Endothelial cell (in vitro differentiated cells): Measurements from ENCODE around the gene RPS6KL1. TPM values are rescaled to one million over a fixed set of nuclear protein-coding genes. Genes with fewer than 3 reads are reported as not detected.
A peak's percentile ranks its signal among the peaks of the same experiment; 100 is the strongest.

Experiments used
- DNase-seq: peaks from one replicate; pipeline ENCODE4 v3.0.0; 2021; ENCODE audit warnings: low spot score
- H3K27ac Mint-ChIP-seq: one replicate; pipeline ENCODE4 v1.8.0; 2021; ENCODE audit warnings: mixed read lengths, inconsistent platforms; ENCODE audit not compliant: unreplicated experiment
- H3K27me3 Mint-ChIP-seq: one replicate; pipeline ENCODE4 v1.8.0; 2021; ENCODE audit warnings: mild to moderate bottlenecking, moderate library complexity, mixed read lengths, inconsistent platforms; ENCODE audit not compliant: unreplicated experiment
- H3K36me3 Mint-ChIP-seq: one replicate; pipeline ENCODE4 v1.8.0; 2021; ENCODE audit warnings: mild to moderate bottlenecking, low read depth, mixed read lengths, inconsistent platforms; ENCODE audit not compliant: unreplicated experiment
- H3K4me1 Mint-ChIP-seq: one replicate; pipeline ENCODE4 v1.8.0; 2021; ENCODE audit warnings: mild to moderate bottlenecking, mixed read lengths, inconsistent platforms; ENCODE audit not compliant: unreplicated experiment
- H3K4me3 Mint-ChIP-seq: one replicate; pipeline ENCODE4 v1.8.0; 2021; ENCODE audit warnings: mild to moderate bottlenecking, mixed read lengths, inconsistent platforms; ENCODE audit not compliant: unreplicated experiment
- H3K9me3 Mint-ChIP-seq: one replicate; pipeline ENCODE4 v1.8.0; 2021; ENCODE audit warnings: mixed read lengths, inconsistent platforms; ENCODE audit not compliant: unreplicated experiment
- total RNA-seq: library from RNA; stranded (reverse); fragmentation: NEBNext Ultra II Directional; extraction: Animal tissue kit (Norgen Biotek cat#: 25700); gene quantifications from one replicate; pipeline ENCODE4 v1.2.1, GENCODE V29; 2021; ENCODE audit not compliant: unreplicated experiment
- TF ChIP-seq, protein P1 (sequence below): fragments of 200-600 bp; sonication (generic); IDR thresholded peaks from one replicate; pipeline ENCODE4 v1.5.0; 2021; ENCODE audit warnings: antibody characterized with exemption; ENCODE audit not compliant: unreplicated experiment

The RPS6KL1 gene
- total RNA-seq, 1 donor from 2014 or later, result 2.3 TPM

DNA sequence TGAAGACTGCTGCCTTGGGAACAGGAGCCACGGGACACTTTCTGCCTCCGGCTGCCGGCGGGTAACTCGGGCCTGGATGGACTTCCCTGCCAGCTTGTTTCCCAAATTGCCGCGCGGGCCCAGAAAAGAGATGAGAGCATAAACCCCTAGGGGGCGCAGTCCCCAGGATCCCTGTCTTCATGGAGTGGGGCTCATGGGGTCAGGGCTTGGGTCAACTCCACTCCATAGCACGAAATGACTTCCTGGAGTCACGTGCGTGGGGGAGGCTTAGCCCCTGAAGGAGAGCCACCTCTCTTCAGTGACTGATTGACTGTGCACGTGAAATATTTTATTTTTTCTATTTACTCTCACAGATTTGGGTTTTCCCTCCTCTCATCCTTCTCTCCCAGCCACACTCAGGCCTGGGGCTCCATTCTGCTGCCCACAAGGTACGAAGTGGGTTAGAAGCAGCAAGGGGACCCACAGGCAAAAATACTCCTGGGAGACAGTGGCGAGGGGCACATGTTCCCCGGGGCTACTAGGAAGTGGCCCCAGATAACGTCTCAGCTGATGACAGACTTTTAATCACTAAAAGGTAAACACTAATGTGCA lies 22.3 kb upstream of the RPS6KL1 start:
- Mint-ChIP-seq H3K4me1 (peaks cover 3% of the 10 kb centered on the region), H3K9me3 (no peaks in the 10 kb centered on the region)

DNA sequence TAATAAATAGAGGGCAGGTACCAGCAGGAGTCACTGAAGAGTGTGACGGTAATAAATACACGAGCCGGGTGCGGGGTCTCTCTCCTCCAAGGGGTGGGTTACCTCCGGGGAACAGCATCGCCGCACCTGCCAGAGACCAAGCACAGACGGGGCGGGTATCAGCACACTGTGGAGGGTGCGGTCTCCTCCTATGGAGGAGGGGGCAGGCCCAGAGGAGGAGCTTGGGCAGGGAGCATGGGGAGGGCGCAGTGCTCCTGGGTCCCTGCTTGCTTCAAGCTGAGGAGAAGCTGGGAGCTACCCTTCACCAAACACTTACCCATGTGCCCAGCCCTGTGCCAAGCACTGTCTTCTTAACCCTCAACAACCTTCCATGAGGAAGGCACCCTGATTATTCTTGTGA lies 19.5 kb upstream of the RPS6KL1 start:
- peaks cover 3% of the 10 kb centered on the region for H3K4me1 Mint-ChIP-seq
- no peak overlapping the region for H3K4me3 Mint-ChIP-seq
- no peaks in the 10 kb centered on the region for H3K36me3 Mint-ChIP-seq
- TF ChIP-seq, protein P1, sequence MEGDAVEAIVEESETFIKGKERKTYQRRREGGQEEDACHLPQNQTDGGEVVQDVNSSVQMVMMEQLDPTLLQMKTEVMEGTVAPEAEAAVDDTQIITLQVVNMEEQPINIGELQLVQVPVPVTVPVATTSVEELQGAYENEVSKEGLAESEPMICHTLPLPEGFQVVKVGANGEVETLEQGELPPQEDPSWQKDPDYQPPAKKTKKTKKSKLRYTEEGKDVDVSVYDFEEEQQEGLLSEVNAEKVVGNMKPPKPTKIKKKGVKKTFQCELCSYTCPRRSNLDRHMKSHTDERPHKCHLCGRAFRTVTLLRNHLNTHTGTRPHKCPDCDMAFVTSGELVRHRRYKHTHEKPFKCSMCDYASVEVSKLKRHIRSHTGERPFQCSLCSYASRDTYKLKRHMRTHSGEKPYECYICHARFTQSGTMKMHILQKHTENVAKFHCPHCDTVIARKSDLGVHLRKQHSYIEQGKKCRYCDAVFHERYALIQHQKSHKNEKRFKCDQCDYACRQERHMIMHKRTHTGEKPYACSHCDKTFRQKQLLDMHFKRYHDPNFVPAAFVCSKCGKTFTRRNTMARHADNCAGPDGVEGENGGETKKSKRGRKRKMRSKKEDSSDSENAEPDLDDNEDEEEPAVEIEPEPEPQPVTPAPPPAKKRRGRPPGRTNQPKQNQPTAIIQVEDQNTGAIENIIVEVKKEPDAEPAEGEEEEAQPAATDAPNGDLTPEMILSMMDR, result no peak
- H3K9me3 Mint-ChIP-seq, result no peaks in the 10 kb centered on the region
- H3K27ac Mint-ChIP-seq, result no peak overlapping the region
- no peak for DNase-seq
- H3K27me3 Mint-ChIP-seq, result peaks cover 4% of the 10 kb centered on the region

More for the DNA sequence above, 22.3 kb upstream of the RPS6KL1 start:
- TF ChIP-seq, protein P1, result peak; percentile 76
- DNase-seq, result peak; percentile 81
- Mint-ChIP-seq H3K4me3 (no peak overlapping the region), H3K27ac (no peak overlapping the region), H3K36me3 (peaks cover 3% of the 10 kb centered on the region), H3K27me3 (peaks cover 4% of the 10 kb centered on the region)

DNA sequence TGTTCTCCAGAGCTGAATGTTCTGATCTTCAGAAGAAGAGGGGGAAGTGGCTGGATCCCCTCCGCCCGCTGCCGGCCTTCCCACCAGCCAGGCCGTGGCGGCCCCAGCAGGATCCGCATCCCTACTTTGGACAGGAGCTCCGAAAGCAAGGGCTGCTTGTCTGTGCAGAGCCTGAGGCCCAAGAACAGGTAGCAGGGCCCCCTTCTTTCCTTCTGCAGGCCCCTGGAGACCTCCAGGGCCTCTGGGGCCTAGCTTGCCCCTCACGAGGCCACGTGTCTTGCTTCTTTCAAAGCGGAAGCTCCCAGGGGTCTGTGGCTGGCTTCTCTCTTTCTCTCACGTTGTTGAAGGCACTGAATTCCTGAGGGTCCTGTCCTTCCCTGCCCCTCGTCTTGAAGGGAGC lies 19.1 kb upstream of the RPS6KL1 start:
- Mint-ChIP-seq H3K4me1 (peaks cover 3% of the 10 kb centered on the region), H3K36me3 (no peaks in the 10 kb centered on the region), H3K9me3 (no peaks in the 10 kb centered on the region), H3K4me3 (no peak overlapping the region), H3K27me3 (peaks cover 4% of the 10 kb centered on the region), H3K27ac (no peak overlapping the region)
- DNase-seq, result no peak
- TF ChIP-seq, protein P1, result no peak

DNA sequence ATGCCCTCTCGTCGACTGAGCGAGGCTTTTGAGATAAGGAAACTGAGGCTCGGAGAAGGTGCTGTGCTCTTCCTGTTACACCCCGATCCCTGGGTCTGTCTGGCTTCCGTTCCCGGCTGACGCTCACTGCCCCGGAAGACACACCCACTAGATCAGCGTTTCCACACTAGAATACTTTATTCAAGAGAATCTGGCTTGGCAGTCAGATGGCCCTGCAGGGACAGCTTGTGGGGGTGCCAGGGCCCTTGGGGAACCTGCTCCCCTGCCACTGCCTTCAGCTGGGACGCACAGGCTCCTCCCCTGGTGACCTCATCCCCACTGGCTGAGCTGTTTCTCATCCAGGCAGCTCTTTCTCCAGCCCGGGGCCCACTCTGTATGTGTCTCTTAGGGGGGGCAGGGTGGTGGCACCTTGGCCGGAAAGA lies 18.6 kb upstream of the RPS6KL1 start:
- H3K4me1 Mint-ChIP-seq, result peaks cover 3% of the 10 kb centered on the region
- TF ChIP-seq, protein P1, result no peak
- H3K36me3 Mint-ChIP-seq, result no peaks in the 10 kb centered on the region
- DNase-seq, result no peak
- H3K27me3 Mint-ChIP-seq, result peaks cover 5% of the 10 kb centered on the region
- H3K27ac Mint-ChIP-seq, result no peak overlapping the region
- H3K4me3 Mint-ChIP-seq, result no peak overlapping the region
- no peaks in the 10 kb centered on the region for H3K9me3 Mint-ChIP-seq

DNA sequence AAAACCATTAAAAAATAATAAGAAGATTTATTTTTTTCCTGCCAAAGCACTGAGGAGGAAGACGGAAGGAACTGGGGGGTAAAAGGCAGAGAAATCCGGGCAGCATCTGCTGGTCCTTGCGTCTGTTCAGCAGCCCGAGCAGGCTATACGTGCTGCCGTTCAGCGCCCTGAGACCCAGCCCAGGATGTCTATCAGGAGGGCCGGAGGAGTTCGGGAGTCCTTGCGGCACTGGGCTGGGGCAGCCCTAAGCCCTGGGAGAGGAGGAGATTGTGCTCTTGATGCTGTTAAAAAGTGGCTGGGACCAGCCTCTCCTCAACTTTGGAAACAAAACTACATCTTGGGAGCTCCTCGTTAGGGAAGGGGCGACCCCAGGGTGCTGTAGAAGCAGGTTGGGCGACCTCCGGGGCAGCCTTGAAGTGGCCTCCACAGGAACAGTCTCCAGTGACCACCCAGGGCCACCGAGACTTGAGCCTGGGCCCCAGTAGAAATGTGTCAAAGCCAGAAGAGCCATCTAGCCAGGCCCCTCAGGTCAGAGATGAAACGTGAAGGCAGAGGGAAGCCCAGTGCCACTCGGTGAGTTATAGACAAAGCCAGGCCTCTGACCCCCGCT lies 18.0 kb upstream of the RPS6KL1 start:
- DNase-seq, result no peak
- no peak overlapping the region for H3K27ac Mint-ChIP-seq
- no peak overlapping the region for H3K4me3 Mint-ChIP-seq
- TF ChIP-seq, protein P1, result no peak
- peaks cover 5% of the 10 kb centered on the region for H3K27me3 Mint-ChIP-seq
- no peaks in the 10 kb centered on the region for H3K36me3 Mint-ChIP-seq
- peaks cover 3% of the 10 kb centered on the region for H3K4me1 Mint-ChIP-seq
- H3K9me3 Mint-ChIP-seq, result no peaks in the 10 kb centered on the region
